GM18861 (cell line): ENCODE measurements around the gene CHD3.
"Not testable (repeated sequence)": the region's sequence is repeated elsewhere in the genome, so short reads cannot be mapped to it uniquely, and the experiment has no call there.

Experiments
- ATAC-seq: cut with Tn5 transposase; IDR thresholded peaks from one replicate; pipeline ENCODE4 v1.9.1; 2021; ENCODE audit not compliant: unreplicated experiment

CHD3 gene

DNA sequence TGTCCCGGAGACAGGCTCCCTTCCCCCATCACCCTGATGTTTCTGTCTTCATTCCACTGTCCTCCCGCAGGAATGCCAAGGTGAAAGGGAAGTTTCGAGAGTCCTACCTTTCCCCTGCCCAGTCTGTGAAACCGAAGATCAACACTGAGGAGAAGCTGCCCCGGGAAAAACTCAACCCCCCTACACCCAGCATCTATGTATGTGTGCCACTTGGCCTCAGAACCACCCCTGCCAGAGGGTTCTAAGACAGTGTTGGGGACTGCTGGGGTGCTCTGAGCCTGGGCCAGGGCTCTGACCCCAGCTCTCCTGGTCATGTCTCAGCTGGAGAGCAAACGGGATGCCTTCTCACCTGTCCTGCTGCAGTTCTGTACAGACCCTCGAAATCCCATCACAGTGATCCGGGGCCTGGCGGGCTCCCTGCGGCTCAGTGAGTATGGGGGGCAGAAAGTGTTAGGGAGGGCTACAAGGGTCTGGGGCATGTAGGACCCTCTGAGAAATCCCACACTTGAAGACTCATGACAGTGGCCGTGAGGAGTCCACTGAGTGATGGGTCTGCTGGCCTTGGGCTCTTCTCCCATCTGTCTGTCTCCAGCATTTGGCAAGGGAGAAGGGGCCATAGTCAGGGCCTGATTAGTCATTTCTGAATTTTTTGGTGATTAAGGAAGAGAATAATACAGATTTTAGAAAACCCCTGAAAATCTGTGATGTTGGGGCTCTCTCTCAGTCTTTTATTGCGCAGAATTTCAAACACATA is 38.7 kb upstream of the CHD3 start:
- ATAC-seq = no peak

DNA sequence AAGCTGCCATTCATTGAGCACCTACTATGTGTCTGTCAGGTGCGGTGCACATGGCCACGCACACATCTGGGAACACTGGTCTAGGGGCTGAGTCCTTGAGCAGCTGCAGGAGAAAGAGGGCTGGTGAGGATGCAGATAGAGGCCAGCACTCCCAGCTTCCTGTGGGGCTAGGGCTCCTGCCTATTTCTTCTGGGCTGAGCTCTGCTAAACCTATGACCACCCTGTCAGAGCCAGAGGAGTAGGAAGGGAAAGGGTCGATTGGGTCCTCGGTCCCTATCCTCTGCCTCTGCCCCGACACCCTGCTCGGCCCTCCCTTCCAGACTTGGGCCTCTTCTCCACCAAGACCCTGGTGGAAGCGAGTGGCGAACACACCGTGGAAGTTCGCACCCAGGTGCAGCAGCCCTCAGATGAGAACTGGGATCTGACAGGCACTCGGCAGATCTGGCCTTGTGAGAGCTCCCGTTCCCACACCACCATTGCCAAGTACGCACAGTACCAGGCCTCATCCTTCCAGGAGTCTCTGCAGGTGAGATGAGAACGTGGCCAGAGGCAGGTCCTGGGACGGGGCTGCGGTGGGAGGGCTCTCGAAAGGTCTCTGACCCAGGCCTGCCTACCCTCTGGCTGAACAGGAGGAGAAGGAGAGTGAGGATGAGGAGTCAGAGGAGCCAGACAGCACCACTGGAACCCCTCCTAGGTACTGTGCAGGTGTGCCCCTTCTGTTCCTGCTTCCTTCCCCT is 37.7 kb upstream of the CHD3 start:
- ATAC-seq = no peak

DNA sequence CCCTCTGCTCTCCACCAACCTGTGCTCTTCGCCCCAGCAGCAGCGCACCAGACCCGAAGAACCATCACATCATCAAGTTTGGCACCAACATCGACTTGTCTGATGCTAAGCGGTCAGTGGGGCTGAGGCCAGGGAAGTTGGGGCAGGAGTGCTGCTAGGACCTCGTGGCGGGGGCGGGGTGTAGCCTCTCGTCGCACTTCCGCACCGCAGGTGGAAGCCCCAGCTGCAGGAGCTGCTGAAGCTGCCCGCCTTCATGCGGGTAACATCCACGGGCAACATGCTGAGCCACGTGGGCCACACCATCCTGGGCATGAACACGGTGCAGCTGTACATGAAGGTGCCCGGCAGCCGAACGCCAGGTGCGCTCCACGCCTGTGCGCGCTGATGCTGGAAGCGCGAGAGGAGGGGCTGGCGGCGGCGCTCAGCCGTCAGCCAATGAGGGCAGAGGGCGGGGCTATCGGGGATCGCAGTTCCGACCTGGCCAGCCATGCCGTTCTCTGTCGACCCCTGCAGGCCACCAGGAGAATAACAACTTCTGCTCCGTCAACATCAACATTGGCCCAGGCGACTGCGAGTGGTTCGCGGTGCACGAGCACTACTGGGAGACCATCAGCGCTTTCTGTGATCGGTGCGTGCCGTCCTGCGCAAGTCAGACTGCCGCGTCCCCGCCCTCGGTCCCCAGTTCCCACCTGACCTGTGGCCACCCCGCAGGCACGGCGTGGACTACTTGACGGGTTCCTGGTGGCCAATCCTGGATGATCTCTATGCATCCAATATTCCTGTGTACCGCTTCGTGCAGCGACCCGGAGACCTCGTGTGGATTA is 36.9 kb upstream of the CHD3 start:
- peak; percentile 62 for ATAC-seq

GRCh38 chr17:7852262-7852670 is 36.3 kb upstream of the CHD3 start:
- no peak for ATAC-seq

GRCh38 chr17:7852919-7853690 is 35.5 kb upstream of the CHD3 start:
- no peak for ATAC-seq

DNA sequence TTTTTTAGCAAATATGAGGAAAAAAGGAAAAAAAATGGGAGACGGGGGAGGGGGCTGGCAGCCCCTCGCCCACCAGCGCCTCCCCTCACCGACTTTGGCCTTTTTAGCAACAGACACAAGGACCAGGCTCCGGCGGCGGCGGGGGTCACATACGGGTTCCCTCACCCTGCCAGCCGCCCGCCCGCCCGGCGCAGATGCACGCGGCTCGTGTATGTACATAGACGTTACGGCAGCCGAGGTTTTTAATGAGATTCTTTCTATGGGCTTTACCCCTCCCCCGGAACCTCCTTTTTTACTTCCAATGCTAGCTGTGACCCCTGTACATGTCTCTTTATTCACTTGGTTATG is 34.9 kb upstream of the CHD3 start:
- no peak for ATAC-seq

- no peak for ATAC-seq
These were observed 34.4 kb upstream of the CHD3 start for GRCh38 chr17:7854078-7854777.

GRCh38 chr17:7854851-7855659 is 33.5 kb upstream of the CHD3 start, which contains the start of gene TMEM88:
TMEM88 (plus strand) TSS chr17:7855066; CDS start chr17:7855075, 9 bp downstream.
- no peak for ATAC-seq

DNA sequence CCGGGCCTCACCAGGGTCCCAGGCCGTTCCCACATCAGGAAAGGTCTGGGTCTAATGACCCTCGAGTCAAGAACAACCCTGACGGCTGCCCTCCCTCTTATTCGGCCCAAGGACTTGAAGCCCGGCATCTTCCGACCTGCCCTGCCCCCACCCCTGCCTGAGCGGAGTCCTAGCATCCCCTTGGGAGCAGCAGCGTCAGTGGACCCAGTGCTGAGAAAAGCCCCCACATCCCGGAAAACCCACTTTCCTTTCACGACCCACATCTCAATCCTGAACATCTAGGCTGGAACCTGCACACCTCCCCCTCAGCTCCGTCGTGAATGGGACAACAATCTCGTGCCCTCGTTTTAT is 33.0 kb upstream of the CHD3 start:
- no peak for ATAC-seq

- ATAC-seq = no peak
These were observed 32.4 kb upstream of the CHD3 start for GRCh38 chr17:7856011-7856810.

GRCh38 chr17:7856811-7857712 is 31.5 kb upstream of the CHD3 start, which contains the start of gene NAA38:
NAA38 (minus strand) TSS chr17:7857559; CDS start chr17:7857463, 96 bp downstream.
- ATAC-seq = peak; percentile 65

DNA sequence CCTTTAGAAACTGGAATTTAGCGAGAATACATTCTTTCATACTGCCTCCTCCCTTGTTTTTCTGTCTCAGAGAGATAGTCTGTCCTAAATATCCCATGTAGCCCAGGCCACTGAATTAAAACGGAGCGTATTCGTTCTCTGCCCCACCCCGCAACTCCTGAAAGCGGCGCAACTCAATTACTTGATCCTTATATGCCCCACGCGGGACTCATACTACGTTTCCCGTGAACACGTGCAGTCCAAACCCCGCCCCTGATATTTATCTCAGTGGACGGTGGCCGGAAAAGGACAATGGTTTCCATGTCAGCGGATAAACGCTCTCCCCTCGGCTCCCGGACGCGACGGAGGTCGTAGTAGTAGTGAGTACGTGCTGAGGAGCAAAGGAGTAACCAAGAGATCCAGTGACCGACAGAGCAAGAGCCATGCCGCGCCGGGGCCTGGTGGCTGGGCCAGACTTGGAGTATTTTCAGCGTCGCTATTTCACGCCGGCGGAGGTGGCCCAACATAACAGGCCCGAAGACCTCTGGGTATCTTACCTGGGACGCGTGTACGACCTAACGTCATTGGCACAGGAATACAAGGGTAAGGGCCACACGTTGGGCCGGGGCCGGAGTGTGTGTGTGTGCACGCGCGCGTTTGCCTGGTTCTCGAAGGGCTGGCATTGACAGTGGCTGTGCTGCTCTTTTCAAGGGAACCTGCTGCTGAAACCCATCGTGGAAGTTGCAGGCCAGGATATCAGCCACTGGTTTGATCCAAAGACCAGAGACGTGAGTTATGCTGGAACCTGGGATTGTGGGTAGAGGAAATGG is 30.7 kb upstream of the CHD3 start, which contains the start of gene CYB5D1:
TSS of gene CYB5D1 (plus strand) at position 291 of the 809 bp plus-strand sequence. CDS start at position 423, 132 bp downstream.
- peak; percentile 29 for ATAC-seq

DNA sequence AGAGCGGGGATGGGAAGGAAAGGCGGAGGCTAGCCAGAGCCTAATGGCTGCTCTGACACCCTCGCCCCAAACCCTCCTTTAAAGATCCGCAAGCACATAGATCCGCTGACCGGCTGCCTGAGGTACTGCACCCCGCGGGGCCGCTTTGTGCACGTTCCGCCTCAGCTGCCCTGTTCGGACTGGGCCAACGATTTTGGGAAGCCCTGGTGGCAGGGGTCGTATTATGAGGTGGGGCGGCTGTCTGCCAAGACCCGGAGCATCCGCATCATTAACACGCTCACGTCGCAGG is 30.1 kb upstream of the CHD3 start:
- no peak for ATAC-seq

DNA sequence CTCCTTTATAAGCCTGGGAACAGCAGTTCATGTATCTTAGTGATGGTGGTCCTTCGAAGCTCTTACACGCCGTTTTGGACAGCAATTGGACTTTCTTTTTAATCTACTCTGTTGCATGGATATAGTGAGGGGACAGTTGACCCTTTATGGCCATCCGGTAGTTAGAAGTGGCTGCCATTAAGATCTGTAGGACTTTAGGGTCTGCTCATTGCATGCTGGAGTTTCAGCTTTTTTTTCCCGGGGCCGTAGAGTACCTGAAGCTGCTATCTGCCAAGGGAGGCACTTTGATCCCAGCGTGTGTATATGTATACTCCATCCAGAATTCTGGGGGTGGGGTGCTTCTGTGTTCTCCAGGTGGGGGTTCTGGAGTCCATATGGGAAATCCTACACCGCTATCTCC is 29.6 kb upstream of the CHD3 start:
- ATAC-seq = no peak

GRCh38 chr17:7862692-7863437 is 25.7 kb upstream of the CHD3 start:
- no peak for ATAC-seq

DNA sequence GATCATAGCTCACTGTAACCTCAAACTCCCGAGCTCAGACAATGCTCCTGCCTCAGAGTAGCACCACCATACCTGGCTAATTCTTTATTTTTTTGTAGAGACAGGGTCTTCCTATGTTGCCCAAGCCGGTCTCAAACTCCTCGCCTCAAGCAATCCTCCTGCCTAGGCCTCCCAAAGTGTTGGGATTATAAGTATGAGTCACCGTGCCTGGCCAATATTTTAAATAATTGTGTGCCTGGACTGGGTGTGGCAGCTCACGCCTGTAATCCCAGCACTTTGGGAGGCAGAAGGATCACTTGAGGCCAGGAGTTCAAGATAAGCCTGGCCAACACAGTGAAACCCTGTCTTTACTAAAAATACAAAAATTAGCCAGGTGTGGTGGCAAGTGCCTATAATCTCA is 24.2 kb upstream of the CHD3 start:
- not testable (repeated sequence) for ATAC-seq
